Raji (cell line): ENCODE results near the gene PSMB1.

ENCODE experiments used
- POLR2A ChIP-seq: IDR thresholded peaks from 2 replicates; pipeline ENCODE4 v1.6.1; 2011; ENCODE audit warnings: low read depth, low read length, control low read depth; ENCODE audit not compliant: insufficient read depth

The PSMB1 gene

GRCh38 chr6:170552765-170553533, at the start of gene PSMB1:
PSMB1 (minus strand) TSS chr6:170553307; CDS start chr6:170553242, 65 bp downstream.
- peak; percentile 98 for TF ChIP-seq POLR2A

- TF ChIP-seq POLR2A, result no peak
These were observed 44.2 kb upstream of the PSMB1 start for GRCh38 chr6:170597278-170597677.

GRCh38 chr6:170596426-170596825, 43.3 kb upstream of the PSMB1 start:
- TF ChIP-seq POLR2A, result no peak

GRCh38 chr6:170590725-170591124, 37.6 kb upstream of the PSMB1 start:
- TF ChIP-seq POLR2A, result no peak

GRCh38 chr6:170584954-170585498, 31.9 kb upstream of the PSMB1 start:
- no peak for TF ChIP-seq POLR2A

- TF ChIP-seq POLR2A, result peak; percentile 91
These were observed 31.3 kb upstream of the PSMB1 start, which contains the start of gene PDCD2 for GRCh38 chr6:170584181-170584953. PDCD2 (minus strand) TSS chr6:170584637; CDS start chr6:170584581, 56 bp downstream.

GRCh38 chr6:170583756-170584180, 30.7 kb upstream of the PSMB1 start:
- TF ChIP-seq POLR2A, result no peak

- no peak for TF ChIP-seq POLR2A
These were observed 25.8 kb upstream of the PSMB1 start for GRCh38 chr6:170578909-170579308.

GRCh38 chr6:170575250-170575649, 22.1 kb upstream of the PSMB1 start:
- TF ChIP-seq POLR2A, result no peak

- no peak for TF ChIP-seq POLR2A
These were observed 19.8 kb upstream of the PSMB1 start for GRCh38 chr6:170572704-170573466.

GRCh38 chr6:170564936-170565530, 11.9 kb upstream of the PSMB1 start:
- TF ChIP-seq POLR2A, result no peak

- TF ChIP-seq POLR2A, result no peak
These were observed 8.4 kb upstream of the PSMB1 start for GRCh38 chr6:170561555-170561954.

GRCh38 chr6:170555305-170555704, 2.2 kb upstream of the PSMB1 start:
- TF ChIP-seq POLR2A, result no peak

GRCh38 chr6:170554796-170555137, 1.7 kb upstream of the PSMB1 start:
- TF ChIP-seq POLR2A, result no peak
